Erythroblast (primary cell): ENCODE results near the gene DHRS12.
"Not testable (repeated sequence)": the region's sequence is repeated elsewhere in the genome, so short reads cannot be mapped to it uniquely, and the experiment has no call there.

Experiments
- DNase-seq, 2 experiments: peaks; one replicate each; lab custom pipeline; 2025; lab: John Stamatoyannopoulos, UW
- GATA1 ChIP-seq: IDR thresholded peaks from 2 replicates; pipeline ENCODE4 v1.6.1; 2011; ENCODE audit warnings: low read depth, mild to moderate bottlenecking, control low read depth, low read length, moderate library complexity
- POLR2A ChIP-seq: IDR thresholded peaks from 2 replicates; pipeline ENCODE4 v1.6.1; 2011; ENCODE audit warnings: mild to moderate bottlenecking, low read length

The DHRS12 gene

GRCh38 chr13:51837016-51837415 lies 33.1 kb upstream of the DHRS12 start:
- TF ChIP-seq GATA1 (no peak), POLR2A (no peak)
- no peak for DNase-seq

GRCh38 chr13:51834581-51835171 lies 30.7 kb upstream of the DHRS12 start:
- no peak for TF ChIP-seq GATA1
- DNase-seq, result no peak

GRCh38 chr13:51833980-51834379 lies 30.0 kb upstream of the DHRS12 start:
- TF ChIP-seq GATA1 (no peak), POLR2A (no peak)
- DNase-seq, result no peak

- TF ChIP-seq GATA1, result no peak
- no peak for TF ChIP-seq POLR2A
- peak; percentile 26 to 33 for DNase-seq
These were observed 28.6 kb upstream of the DHRS12 start for GRCh38 chr13:51832471-51833152.

GRCh38 chr13:51831519-51831918 lies 27.6 kb upstream of the DHRS12 start:
- TF ChIP-seq GATA1, result no peak
- TF ChIP-seq POLR2A, result no peak
- DNase-seq, result no peak

GRCh38 chr13:51829568-51829899 lies 25.6 kb upstream of the DHRS12 start:
- no peak for TF ChIP-seq GATA1
- TF ChIP-seq POLR2A, result no peak
- DNase-seq, result no peak

- no peak for DNase-seq
- no peak for TF ChIP-seq GATA1
- TF ChIP-seq POLR2A, result no peak
These were observed 25.0 kb upstream of the DHRS12 start for GRCh38 chr13:51828730-51829567.

GRCh38 chr13:51827254-51827653 lies 23.3 kb upstream of the DHRS12 start:
- DNase-seq, result no peak
- TF ChIP-seq POLR2A (no peak), GATA1 (no peak)

- DNase-seq, result no peak
- TF ChIP-seq POLR2A (no peak), GATA1 (no peak)
These were observed 22.6 kb upstream of the DHRS12 start for GRCh38 chr13:51826606-51827005.

- no peak for DNase-seq
- TF ChIP-seq POLR2A, result no peak
These were observed 21.8 kb upstream of the DHRS12 start for GRCh38 chr13:51825681-51826254.

GRCh38 chr13:51825165-51825592 lies 21.2 kb upstream of the DHRS12 start:
- no peak for TF ChIP-seq POLR2A
- no peak for TF ChIP-seq GATA1
- no peak for DNase-seq

GRCh38 chr13:51824712-51825111 lies 20.7 kb upstream of the DHRS12 start:
- not testable (repeated sequence) for DNase-seq

- no peak for DNase-seq
- TF ChIP-seq GATA1, result no peak
- no peak for TF ChIP-seq POLR2A
These were observed 19.9 kb upstream of the DHRS12 start for GRCh38 chr13:51823863-51824262.

GRCh38 chr13:51823359-51823758 lies 19.4 kb upstream of the DHRS12 start:
- TF ChIP-seq GATA1, result no peak
- no peak for TF ChIP-seq POLR2A
- DNase-seq, result no peak
